GDM1 (cell line): ENCODE data around the gene SYNGR2.

ENCODE experiments used
- DNase-seq: peaks from one replicate; lab custom pipeline; 2025; lab: John Stamatoyannopoulos, UW

Gene SYNGR2

DNA sequence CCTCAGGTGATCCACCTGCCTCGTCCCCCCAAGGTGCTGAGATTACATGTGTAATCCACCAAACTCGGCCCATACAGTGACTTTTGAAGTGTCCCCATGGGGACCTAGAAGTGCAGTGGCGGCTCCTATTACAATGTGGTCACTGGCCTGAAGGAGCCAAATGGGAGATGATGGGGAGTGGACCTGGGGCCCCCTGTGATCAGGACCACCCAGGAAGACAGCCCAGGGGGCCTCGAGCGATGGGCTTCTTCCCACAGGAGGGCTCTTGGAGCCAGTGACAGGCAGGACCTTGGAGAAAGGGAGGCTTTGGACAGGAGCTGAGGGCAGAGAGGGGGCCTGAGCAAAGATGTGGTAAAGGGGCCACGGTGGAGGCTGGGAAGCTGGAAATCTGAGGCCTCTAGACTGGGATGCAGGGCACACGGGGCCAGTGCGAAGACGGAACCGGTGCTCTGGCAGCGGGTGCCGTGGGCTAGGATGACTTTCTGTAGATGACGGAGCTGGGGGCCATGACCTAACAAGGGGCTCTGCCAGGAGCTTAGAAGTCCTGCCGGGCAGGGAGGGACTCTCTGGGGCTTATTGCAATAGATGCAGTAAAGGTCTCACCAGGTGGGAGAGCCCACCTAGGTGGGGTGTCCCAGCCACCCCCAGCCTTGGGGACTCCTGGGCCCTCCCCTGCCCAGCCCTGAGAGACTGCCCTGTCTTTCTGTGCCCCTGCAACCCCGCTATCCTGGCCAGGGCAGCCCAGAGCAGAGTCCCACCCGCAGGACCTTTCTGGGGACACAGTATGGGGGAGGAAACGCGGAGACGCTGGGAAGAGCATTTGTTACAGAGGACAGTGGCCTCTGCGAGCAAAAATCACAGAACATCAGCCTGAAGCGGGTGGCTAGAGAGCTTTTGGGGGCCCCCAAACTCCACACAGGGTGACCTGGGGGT lies 24.9 kb upstream of the SYNGR2 start:
- no peak for DNase-seq

GRCh38 chr17:78144147-78144719 lies 24.1 kb upstream of the SYNGR2 start:
- DNase-seq = peak; percentile 78

GRCh38 chr17:78144736-78145641 lies 23.4 kb upstream of the SYNGR2 start:
- no peak for DNase-seq

- no peak for DNase-seq
Observed at GRCh38 chr17:78146471-78146869, 21.9 kb upstream of the SYNGR2 start.

GRCh38 chr17:78146881-78147280 lies 21.5 kb upstream of the SYNGR2 start:
- DNase-seq = no peak

DNA sequence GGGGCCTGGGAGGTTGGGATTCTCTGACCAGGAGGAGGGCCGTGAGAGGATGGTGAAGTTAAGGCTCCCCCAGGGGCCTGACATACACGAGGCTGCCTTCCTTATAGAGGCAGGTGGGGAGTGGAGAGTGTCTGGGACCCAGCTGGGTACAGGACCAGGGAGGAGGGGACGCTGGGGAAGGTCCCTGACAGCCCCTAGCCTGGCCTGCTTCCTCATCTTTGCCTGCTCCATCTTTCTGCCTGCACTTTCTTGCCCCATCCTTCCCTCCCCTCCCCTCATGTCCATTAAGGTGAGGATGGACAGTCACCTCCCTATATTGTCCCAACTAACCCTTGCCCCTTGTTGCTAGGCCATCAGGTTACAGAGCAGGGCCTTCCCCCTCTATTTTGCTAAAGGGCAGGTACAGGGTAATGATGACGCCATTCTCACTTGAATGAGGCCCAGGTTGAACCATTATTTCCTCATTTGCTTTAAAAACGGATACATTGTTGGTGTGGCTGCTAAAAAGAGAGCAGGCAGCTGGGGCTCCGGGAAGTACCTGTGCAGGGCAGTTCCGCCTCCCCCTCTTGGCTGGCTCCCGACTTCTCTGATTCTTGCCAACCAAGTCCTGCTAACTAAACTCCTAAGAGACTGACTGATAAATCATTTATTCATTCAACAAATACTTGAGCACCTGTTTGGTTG lies 20.9 kb upstream of the SYNGR2 start:
- no peak for DNase-seq

DNA sequence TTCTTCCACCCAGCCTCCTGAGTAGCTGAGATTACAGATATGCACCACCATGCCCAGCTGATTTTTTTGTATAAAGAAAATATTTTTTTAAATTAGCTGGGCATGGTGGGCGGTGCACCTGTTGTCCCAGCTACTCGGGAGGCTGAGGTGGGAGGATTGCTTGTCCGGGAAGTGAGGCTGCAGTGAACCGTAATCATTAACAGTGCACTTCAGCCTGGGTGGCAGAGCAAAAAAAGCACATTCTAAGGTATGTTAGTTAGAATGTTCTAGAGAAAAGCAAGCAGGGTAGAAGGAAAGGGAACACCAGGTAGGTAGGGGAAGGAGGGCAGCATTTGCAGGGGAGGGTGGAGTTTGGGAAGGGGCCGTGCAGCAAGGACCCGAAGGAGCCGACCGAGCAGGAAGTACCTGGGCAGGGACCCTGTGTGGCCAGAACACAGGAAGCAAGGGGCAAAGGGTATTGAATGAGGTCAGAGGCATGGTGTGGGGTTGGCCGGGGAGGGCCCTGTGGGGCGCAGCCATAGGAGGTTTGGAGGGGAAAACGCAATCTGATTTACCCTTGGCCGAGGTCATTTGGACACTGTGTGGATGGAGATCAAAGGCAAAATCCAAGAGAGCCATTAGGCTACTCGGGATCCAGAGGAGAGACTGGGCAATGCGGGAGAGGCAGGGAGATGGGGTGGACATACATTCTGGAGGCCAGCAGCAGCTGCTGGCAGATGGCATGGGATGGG lies 19.9 kb upstream of the SYNGR2 start:
- DNase-seq = no peak

- no peak for DNase-seq
Observed at GRCh38 chr17:78151514-78152008, 16.8 kb upstream of the SYNGR2 start.

DNA sequence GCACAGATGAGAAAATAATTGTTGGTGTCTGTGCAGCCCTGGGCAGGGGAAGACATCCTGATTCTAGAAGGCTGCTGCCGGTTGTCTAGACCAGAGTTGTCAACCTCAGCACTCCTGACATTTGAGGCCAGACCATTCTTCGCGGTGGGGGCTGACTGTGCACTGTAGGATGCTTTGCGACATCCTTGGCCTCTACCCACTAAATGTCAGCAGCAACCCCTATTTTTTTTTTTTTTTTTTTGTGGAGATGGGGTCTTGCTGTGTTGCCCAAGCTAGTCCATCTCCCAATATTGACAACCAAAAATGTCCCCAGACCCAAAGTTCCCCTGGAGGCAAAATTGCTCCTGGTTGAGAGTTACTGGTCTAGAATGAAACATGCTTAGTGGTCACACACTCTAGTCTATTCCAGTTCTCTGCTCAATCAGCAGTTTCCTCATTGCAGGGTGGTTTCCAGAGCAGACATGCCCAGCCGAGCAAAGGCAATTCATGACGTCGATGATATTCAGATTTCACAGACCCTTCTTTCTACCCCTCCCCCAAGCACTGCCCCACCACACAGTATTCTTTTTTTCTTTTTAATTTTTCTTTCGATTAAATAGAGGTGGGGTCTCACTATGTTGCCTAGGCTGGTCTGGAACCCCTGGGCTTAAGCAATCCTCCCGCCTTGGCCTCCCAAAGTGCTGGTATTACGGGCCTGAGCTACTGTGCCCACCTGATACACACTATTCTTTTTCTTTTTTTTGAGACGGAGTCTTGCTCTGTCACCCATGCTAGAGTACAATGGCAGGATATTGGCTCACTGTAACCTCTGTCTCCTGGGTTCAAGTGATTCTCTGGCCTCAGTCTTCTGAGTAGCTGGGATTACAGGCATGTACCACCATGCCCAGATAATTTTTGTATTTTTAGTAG lies 13.2 kb upstream of the SYNGR2 start:
- peak; percentile 37 for DNase-seq

GRCh38 chr17:78159575-78160158 lies 8.7 kb upstream of the SYNGR2 start:
- DNase-seq = no peak

DNA sequence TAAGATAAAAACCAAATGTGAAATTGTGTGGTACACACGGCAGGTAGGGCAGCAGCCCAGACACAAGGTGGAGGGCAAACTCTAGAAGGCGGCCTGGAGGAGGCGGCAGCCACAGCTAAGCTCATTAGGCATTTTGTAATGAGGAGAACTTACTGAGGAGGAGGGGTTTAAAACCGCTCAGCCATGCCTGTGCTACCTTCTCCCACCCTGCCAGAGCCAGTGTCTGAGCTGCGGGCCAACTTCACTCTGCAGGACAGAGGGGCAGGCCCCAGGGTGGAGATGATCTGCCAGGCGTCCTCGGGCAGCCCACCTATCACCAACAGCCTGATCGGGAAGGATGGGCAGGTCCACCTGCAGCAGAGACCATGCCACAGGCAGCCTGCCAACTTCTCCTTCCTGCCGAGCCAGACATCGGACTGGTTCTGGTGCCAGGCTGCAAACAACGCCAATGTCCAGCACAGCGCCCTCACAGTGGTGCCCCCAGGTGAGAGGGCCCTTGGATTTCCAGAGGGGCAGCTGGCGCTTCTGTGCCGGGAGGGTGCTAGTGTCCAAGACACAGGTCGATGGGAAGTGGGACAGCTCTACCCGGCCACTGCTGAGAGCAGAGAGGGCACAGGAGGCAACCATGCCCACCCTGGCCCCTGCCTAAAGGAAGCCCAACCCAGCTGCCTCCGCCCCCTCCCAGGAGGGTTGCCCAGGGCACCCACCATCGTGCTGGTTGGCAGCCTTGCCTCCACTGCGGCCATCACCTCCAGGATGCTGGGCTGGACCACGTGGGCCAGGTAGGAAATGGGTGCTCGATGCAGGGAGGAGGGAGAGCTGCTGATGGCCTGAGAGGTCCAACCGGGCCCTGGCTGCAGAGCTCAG lies 4.3 kb upstream of the SYNGR2 start:
- no peak for DNase-seq

DNA sequence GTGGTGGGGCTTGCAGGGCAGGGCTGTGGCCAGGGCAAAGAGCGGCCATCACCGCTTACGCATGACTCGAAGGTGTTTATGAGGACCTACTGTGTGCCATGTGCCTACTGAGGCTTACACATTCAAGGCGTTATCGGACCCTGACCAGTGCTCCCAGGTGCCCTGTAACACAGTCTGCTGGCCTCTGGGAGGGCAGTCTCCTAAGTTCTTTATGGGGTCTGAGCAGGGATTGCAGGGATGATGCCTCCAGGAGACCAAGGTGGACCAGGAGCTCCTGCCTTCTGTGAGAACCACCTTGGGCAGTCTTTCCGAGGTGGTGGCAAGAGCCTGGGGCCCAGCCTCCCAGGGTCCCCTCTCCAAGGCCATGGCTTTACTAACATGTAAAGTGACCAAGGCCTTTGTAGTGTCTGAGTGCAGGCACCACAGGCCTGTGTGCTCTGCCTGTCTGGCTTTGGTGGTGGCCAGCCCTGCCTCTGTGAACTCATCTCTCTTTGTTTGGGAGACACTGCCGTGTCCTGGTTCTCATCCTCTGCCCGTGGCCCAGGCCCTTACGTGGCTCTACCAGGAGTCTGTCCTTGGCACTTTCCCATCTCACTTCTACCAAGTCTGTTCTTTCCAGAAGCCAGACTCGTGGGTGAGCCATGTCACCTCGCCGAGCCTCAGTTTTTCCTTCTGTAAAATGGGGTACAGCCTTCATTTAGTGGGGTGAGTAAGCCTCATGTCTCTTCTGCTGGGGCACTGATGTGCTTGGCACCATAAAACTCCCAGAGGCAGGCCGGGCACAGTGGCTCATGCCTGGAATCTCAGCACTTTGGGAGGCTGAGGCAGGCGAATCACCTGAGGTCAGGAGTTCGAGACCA lies 3.4 kb upstream of the SYNGR2 start:
- no peak for DNase-seq

DNA sequence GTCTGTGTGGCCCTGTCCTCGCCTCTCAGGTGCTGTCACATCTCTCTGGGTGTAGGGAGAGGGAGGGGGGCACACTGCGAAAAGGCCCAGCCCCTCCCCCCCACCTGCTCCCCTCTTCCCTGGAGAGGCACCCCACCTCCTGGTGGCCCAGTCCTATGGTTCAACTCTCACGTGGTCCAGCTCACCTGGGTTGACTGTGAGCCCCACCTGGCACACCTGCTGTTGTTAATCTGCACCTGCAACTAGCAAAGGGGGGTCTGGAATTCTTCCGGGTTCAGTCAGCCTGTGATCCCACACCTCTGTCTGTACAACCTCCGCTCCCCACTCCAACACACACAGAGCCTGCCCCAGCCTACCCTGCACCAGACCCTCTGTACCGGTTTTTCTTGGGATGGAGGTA lies 2.0 kb upstream of the SYNGR2 start:
- DNase-seq = no peak

- DNase-seq = no peak
Observed at GRCh38 chr17:78168903-78169793, 767 bp downstream of the SYNGR2 start.

GRCh38 chr17:78170692-78171590 lies 2.6 kb downstream of the SYNGR2 start:
- DNase-seq = no peak
